ENCODE data around the gene SYNE2. TPM values are rescaled to one million over a fixed set of nuclear protein-coding genes. Genes with fewer than 3 reads are reported as not detected.

The SYNE2 gene
- total RNA-seq, 1 donor from 2014 or later: 105 TPM

- no peak overlapping the region for H3K9ac ChIP-seq
- DNase-seq (ENCODE audit: low spot score): no peak
- H3K9me3 Mint-ChIP-seq: no peaks in the 10 kb centered on the region
- H3K4me2 ChIP-seq: no peak overlapping the region
- no peaks in the 10 kb centered on the region for H3K9me3 ChIP-seq (ENCODE audit: low read depth)
- peaks cover 11% of the 10 kb centered on the region for H3K4me1 Mint-ChIP-seq
- H3K4me1 ChIP-seq: peaks cover 10% of the 10 kb centered on the region
- H3K4me3 Mint-ChIP-seq: no peak overlapping the region
- no peaks in the 10 kb centered on the region for H3K36me3 ChIP-seq
- no peak overlapping the region for H3K4me3 ChIP-seq
- H3K27ac ChIP-seq: no peak overlapping the region
- peaks cover 24% of the 10 kb centered on the region for H4K20me1 ChIP-seq (ENCODE audit: low read depth)
- peaks cover 3% of the 10 kb centered on the region for H3K27me3 Mint-ChIP-seq (ENCODE audit: insufficient read depth, low read depth)
- no peak for TF ChIP-seq EZH2phosphoT487 (IDR thresholded peaks at IDR 0.05)
- TF ChIP-seq EZH2 (IDR thresholded peaks at IDR 0.05): no peak
- TF ChIP-seq, protein P1, sequence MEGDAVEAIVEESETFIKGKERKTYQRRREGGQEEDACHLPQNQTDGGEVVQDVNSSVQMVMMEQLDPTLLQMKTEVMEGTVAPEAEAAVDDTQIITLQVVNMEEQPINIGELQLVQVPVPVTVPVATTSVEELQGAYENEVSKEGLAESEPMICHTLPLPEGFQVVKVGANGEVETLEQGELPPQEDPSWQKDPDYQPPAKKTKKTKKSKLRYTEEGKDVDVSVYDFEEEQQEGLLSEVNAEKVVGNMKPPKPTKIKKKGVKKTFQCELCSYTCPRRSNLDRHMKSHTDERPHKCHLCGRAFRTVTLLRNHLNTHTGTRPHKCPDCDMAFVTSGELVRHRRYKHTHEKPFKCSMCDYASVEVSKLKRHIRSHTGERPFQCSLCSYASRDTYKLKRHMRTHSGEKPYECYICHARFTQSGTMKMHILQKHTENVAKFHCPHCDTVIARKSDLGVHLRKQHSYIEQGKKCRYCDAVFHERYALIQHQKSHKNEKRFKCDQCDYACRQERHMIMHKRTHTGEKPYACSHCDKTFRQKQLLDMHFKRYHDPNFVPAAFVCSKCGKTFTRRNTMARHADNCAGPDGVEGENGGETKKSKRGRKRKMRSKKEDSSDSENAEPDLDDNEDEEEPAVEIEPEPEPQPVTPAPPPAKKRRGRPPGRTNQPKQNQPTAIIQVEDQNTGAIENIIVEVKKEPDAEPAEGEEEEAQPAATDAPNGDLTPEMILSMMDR (IDR thresholded peaks at IDR 0.05): no peak
- no peak overlapping the region for H3K27ac Mint-ChIP-seq
- H3K27me3 ChIP-seq: no peaks in the 10 kb centered on the region
- H3K36me3 Mint-ChIP-seq: peaks cover 24% of the 10 kb centered on the region
- H3K79me2 ChIP-seq (ENCODE audit: low read depth): no peaks in the 10 kb centered on the region
- H3F3A ChIP-seq (ENCODE audit: low read depth): no peaks in the 10 kb centered on the region
- no peak overlapping the region for H2AFZ ChIP-seq (replicated peaks)
Measured at GRCh38 chr14:64208261-64208660, 355.5 kb downstream of the SYNE2 start.

GRCh38 chr14:64208981-64209380, 356.2 kb downstream of the SYNE2 start:
- Histone ChIP-seq H4K20me1 (ENCODE audit: low read depth) (peaks cover 24% of the 10 kb centered on the region), H3K27me3 (no peaks in the 10 kb centered on the region), H3K4me3 (no peak overlapping the region), H3K4me2 (no peak overlapping the region), H2AFZ (replicated peaks) (no peak overlapping the region), H3K36me3 (peaks cover 3% of the 10 kb centered on the region), H3K4me1 (peaks cover 10% of the 10 kb centered on the region), H3K9me3 (ENCODE audit: low read depth) (no peaks in the 10 kb centered on the region), H3K79me2 (ENCODE audit: low read depth) (no peaks in the 10 kb centered on the region), H3K27ac (no peak overlapping the region), H3F3A (ENCODE audit: low read depth) (no peaks in the 10 kb centered on the region), H3K9ac (no peak overlapping the region)
- no peak for DNase-seq (ENCODE audit: low spot score)
- no peaks in the 10 kb centered on the region for H3K9me3 Mint-ChIP-seq
- TF ChIP-seq EZH2 (IDR thresholded peaks at IDR 0.05) (no peak), EZH2phosphoT487 (IDR thresholded peaks at IDR 0.05) (no peak)
- TF ChIP-seq, protein P1 (IDR thresholded peaks at IDR 0.05): no peak
- no peak overlapping the region for H3K27ac Mint-ChIP-seq
- H3K36me3 Mint-ChIP-seq: peaks cover 27% of the 10 kb centered on the region
- peaks cover 11% of the 10 kb centered on the region for H3K4me1 Mint-ChIP-seq
- peaks cover 3% of the 10 kb centered on the region for H3K27me3 Mint-ChIP-seq (ENCODE audit: insufficient read depth, low read depth)
- H3K4me3 Mint-ChIP-seq: no peak overlapping the region

- no peaks in the 10 kb centered on the region for H3K27me3 ChIP-seq
- H3K4me3 Mint-ChIP-seq: no peak overlapping the region
- no peak overlapping the region for H3K27ac ChIP-seq
- H3K79me2 ChIP-seq (ENCODE audit: low read depth): no peaks in the 10 kb centered on the region
- H3K27me3 Mint-ChIP-seq (ENCODE audit: insufficient read depth, low read depth): peaks cover 3% of the 10 kb centered on the region
- H3K4me3 ChIP-seq: no peak overlapping the region
- peaks cover 29% of the 10 kb centered on the region for H3K36me3 Mint-ChIP-seq
- DNase-seq (ENCODE audit: low spot score): no peak
- no peaks in the 10 kb centered on the region for H3F3A ChIP-seq (ENCODE audit: low read depth)
- H3K27ac Mint-ChIP-seq: no peak overlapping the region
- peaks cover 19% of the 10 kb centered on the region for H4K20me1 ChIP-seq (ENCODE audit: low read depth)
- H3K36me3 ChIP-seq: peaks cover 3% of the 10 kb centered on the region
- no peaks in the 10 kb centered on the region for H3K9me3 Mint-ChIP-seq
- TF ChIP-seq EZH2phosphoT487 (IDR thresholded peaks at IDR 0.05) (no peak), EZH2 (IDR thresholded peaks at IDR 0.05) (no peak)
- TF ChIP-seq, protein P1 (IDR thresholded peaks at IDR 0.05): no peak
- H3K4me1 Mint-ChIP-seq: peaks cover 11% of the 10 kb centered on the region
- no peaks in the 10 kb centered on the region for H3K9me3 ChIP-seq (ENCODE audit: low read depth)
- H3K9ac ChIP-seq: no peak overlapping the region
- peaks cover 10% of the 10 kb centered on the region for H3K4me1 ChIP-seq
- no peak overlapping the region for H3K4me2 ChIP-seq
- H2AFZ ChIP-seq (replicated peaks): no peak overlapping the region
Measured at GRCh38 chr14:64209444-64210131, 356.8 kb downstream of the SYNE2 start.

All from neural progenitor cell (in vitro differentiated cells).